Fibroblast of peridontal ligament (primary cell): ENCODE results near the gene RASSF4.

ENCODE experiments used
- DNase-seq: peaks from one replicate; pipeline ENCODE4 v3.0.0-alpha.2; 2010; ENCODE audit errors: extremely low read depth

RASSF4 gene, protein sequence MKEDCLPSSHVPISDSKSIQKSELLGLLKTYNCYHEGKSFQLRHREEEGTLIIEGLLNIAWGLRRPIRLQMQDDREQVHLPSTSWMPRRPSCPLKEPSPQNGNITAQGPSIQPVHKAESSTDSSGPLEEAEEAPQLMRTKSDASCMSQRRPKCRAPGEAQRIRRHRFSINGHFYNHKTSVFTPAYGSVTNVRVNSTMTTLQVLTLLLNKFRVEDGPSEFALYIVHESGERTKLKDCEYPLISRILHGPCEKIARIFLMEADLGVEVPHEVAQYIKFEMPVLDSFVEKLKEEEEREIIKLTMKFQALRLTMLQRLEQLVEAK

GRCh38 chr10:44959247-44960087 lies at the start of gene RASSF4:
RASSF4 (plus strand) TSS chr10:44959802; CDS start chr10:44970203, 10,401 bp downstream.
- DNase-seq, result peak; percentile 64

GRCh38 chr10:44909910-44910309 lies 49.7 kb upstream of the RASSF4 start:
- DNase-seq, result no peak

GRCh38 chr10:44910602-44911001 lies 49.0 kb upstream of the RASSF4 start:
- no peak for DNase-seq

DNA sequence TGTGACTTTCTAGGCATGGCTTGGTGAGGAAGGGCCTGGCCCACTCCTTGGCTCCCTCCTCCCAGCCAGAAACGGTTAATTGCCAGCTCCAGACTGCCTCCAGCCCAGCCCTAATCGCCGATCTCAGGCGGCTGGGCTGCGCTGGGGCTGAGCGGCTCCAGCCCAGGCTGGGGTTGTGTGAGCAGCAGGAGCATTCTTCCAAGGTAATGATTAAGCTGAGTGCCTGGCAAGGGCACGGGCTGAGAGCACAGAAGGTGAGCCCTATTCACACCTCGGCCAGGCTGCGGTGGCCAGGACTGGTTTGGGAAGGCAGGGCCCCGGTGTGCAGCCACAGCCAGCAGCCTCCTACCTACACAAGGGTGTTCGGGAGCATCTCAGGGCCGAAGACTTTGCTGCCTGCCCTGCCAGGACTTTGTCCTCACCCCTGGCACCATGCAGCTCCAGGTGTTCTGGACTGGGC lies 48.5 kb upstream of the RASSF4 start, which contains the start of gene TMEM72:
Gene TMEM72, plus strand, starts transcription at position 257 of the 460 bp plus-strand sequence. Its CDS starts 176 bp downstream, at position 433.
- no peak for DNase-seq

DNA sequence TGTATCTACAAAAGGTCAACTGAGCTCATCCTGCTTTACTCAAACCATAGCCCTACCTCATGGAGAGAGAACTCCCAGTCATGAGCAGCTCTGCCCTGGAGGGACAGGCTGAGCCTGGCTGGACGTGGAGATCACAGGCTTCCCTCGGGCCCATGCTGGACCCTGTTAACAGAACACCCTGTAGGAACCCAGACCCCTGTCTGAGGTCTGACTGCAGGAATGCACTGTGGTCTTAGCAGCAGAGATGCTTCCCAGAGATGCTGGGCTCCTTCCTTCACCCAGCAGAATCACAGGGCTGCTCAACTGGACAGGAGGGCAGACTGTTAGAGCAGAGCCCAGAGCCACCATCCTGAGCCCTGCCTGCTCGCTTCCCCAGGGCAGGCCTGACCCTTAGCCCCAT lies 47.7 kb upstream of the RASSF4 start:
- no peak for DNase-seq

DNA sequence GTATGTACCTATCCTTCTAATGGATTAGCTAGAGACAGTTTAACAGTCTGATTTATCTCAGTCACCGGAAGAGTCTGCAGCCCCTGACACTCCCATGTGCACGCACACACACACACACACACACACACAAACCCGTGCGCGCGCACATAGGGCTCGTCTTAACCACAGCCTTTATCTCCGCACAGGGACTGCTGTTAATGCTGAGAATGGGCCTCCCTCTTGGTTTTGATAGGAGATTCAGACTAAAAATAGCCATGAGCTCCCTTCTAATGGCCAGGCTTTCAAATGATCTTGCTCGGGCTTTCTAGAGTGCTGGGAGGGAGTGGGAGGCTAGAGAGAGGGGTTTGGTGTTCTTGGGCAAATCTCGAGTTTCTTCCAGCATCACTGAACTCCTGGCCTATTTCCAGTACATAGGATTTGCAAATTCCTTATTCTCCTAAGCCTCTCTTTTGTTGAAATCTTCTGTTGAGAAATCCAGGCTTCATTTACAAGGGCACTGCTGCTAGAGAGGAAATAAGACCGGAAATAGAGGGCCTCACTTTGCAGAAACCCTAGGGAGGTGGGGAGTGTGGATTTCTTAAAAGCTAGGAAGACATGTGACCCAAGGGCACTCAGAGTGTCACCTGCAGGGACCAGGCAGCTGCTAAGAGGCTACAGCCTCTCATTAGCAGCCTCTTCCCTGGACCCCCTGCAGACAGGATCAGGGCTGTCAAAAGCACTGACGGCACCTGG lies 46.1 kb upstream of the RASSF4 start:
- peak; percentile 1 for DNase-seq

GRCh38 chr10:44914891-44915290 lies 44.7 kb upstream of the RASSF4 start:
- DNase-seq, result no peak

- no peak for DNase-seq
These were observed 43.2 kb upstream of the RASSF4 start for GRCh38 chr10:44916429-44916828.

- DNase-seq, result no peak
These were observed 41.8 kb upstream of the RASSF4 start for GRCh38 chr10:44917848-44918247.

DNA sequence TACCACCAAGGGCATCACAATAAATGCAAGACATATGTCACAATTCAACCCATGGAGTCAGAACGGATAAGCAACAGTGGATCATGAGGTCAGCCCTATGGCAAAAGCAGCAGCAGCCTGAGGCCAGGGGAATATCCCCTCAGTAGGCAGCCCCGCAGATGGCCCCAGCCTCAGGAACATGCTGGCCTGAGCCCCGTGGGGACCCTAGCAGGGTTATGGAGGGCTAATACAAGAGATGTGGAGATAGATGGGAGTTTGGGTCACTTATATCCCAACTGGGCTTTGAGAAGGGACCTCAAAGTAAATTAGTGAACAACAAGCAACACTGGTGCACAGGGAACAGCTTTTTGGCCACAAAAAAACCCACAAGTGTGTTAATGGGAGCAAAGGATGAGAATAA lies 39.4 kb upstream of the RASSF4 start:
- DNase-seq, result no peak

GRCh38 chr10:44921061-44921460 lies 38.5 kb upstream of the RASSF4 start:
- DNase-seq, result no peak

- no peak for DNase-seq
These were observed 38.1 kb upstream of the RASSF4 start for GRCh38 chr10:44921506-44921905.

DNA sequence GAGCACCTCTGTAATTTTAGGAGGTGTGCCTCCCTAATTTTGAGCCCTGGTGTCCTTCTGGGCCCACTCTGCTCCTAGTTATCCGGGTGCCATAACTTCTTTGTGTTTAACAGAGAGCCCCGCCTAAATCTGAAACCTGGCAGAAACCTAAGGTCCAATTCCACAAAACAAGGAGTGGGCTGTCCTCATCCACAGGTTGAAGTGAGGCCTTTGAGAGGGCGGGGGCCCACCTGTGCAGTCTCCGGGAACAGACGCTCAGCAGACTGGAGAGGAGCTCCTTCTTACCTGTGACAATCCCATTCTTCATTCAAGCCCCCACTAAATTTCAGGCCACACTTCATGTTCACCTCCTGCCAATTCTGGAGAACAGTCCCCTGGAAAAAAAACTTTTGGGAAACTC lies 37.6 kb upstream of the RASSF4 start:
- no peak for DNase-seq

- DNase-seq, result no peak
These were observed 36.6 kb upstream of the RASSF4 start for GRCh38 chr10:44922796-44923545.

GRCh38 chr10:44923611-44924010 lies 36.0 kb upstream of the RASSF4 start:
- no peak for DNase-seq

DNA sequence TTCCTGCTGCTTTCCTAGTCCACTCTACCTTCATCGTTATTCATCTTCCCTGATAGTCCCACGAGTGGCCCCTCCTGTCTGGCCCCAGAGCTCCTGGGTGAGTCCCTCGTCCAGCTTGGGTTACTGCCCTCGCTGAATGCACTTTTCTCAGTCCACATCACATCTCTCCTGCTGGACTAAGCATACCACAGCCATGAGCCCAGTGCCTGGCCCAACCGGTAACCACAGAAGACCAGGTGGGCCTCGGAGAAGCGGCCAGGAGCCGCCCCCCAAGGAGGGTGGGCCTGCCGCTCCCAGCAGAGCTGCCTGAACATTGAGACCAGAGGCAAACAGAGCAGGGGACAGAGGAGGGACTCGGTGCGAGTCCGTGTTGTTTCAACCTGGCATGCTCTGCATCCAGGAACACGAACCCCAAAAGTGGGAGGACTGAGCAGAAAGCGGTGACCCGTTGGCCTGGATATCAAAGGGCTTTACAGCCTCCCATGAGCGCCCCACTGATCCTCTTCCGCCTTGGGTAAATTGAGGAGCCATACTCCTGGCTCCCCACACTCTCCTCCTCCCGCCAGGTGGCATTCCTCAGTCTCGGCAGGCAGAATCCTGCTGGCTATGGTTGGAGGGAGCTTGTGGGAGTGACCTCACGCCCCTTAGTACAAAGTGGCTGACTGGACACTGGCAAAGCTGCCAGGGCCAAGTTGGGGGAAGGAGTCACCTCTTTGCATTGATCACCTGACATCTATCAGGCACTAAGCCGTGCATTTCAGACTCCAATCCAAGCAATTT lies 35.2 kb upstream of the RASSF4 start:
- no peak for DNase-seq

- no peak for DNase-seq
These were observed 34.4 kb upstream of the RASSF4 start for GRCh38 chr10:44925224-44925623.

DNA sequence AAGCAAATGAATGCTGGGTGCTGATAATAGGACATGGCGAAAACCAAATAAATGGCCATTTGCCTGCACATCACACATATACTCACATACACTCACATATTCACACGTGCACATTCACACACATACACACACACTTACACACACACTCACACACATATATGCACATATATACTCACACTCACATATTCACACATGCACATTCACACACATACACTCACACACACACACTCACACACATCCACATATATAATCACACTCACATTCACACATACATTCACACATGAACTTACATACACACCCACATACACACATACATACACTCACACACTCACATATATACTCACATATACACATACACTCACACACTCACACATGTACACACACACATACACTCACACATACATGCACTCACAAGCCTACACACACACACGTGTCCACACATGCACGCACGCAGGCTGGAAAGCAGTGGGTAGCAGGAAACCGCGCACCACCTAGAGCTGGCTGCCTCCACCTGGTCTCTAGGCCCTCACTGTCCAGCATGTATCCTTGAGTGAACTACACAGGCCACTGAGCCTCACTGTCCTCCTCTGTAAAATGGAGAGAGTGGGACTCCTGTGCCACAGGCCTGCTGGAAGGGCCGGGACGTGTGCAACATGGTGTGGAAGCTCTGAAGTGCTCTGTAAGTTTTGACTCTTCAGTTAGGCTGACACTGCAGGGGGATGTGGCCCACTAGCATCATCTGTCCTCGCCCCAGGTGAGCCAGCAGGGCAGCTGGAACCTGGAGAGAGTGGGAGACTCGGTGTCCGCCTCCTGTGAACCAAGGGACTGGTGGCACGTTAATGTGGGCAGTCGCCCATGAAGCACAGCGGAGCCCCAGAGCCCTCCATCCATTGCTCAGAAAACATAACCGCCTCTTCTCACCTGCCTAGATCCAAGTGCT lies 33.5 kb upstream of the RASSF4 start:
- no peak for DNase-seq

GRCh38 chr10:44926751-44927351 lies 32.8 kb upstream of the RASSF4 start:
- no peak for DNase-seq
